ENCODE results near the gene SPACA9.
A peak's percentile ranks its signal among the peaks of the same experiment; 100 is the strongest.

The SPACA9 gene

DNA sequence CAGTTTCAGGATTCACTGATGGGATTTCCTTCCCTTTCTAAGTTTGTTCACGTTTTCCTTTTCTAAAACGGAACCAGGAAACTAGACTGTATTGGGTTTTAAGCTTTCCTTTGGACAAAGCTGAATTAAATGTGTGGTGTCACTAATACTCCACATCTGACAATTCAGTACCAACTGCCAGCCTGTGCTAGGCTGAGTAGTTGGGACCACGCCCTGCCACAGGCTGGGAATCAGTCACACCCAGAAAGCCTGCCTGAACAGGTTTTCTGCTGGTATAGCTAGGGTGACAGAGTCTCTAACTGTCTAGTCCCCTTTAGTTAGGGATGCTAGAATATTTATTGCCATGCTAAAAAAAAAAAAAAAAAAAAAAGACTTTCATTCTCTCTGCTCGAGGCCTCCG lies 15.6 kb downstream of the SPACA9 start:
- no peak for ATAC-seq (ENCODE audit: low read depth)

DNA sequence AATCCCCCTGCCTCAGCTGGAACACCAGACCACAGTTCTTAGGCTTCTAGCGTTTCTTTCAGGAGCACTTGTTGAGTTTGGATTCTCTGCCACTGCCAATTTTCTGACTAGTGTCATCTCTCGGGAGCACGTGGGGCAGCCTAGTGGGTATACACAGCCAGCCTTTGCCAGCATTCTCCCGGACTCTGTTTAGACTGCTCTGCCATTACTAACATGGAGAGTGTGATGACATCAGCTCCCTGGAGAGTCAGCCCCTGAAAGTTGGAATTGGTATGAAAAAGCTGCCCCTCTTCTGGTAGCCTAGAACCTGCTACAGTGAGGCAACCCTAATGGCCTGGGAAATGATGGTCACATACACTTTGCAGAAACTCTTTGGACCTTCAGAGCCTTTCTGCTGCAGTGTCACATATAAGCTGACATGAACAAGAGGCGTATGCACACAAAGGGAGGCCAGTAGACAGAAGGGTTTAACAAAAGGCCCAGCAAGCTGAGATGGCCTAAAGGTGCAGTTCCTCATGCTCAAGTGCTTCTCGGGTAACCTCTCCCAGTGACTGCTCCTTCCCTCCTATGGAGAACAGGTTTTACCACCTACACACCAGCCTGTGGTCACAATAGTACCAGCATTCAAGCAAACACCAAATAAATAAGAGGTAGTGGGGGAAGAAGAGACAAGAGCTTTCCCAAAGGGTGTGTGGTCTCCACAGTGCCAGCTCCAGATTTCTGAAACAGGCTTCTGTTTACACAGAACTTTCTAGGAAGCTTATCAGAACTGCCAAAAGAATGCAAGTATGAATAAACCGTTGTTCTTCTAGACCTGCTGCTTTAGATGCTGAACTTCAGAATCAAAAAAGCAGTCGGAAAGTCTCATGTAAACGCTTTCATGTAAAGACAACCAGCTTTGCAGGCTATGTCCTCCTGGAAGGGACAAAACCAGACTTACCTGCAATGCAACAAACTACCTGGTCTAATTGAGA lies 16.5 kb downstream of the SPACA9 start:
- ATAC-seq (ENCODE audit: low read depth) = no peak
- peaks cover 16% of the 10 kb centered on the region for H3K36me3 Mint-ChIP-seq
- no peak for DNase-seq (ENCODE audit: low spot score in 2 of 2)
- H3K27me3 Mint-ChIP-seq = no peaks in the 10 kb centered on the region
- H3K4me1 Mint-ChIP-seq = no peaks in the 10 kb centered on the region
- no peaks in the 10 kb centered on the region for H3K9me3 Mint-ChIP-seq
- H3K4me3 Mint-ChIP-seq = no peak overlapping the region
- no peak overlapping the region for H3K27ac Mint-ChIP-seq

More for the DNA sequence above, 15.6 kb downstream of the SPACA9 start:
- no peaks in the 10 kb centered on the region for H3K27me3 Mint-ChIP-seq
- no peaks in the 10 kb centered on the region for H3K9me3 Mint-ChIP-seq
- no peak for DNase-seq (ENCODE audit: low spot score in 2 of 2)
- H3K4me3 Mint-ChIP-seq = no peak overlapping the region
- H3K36me3 Mint-ChIP-seq = peaks cover 16% of the 10 kb centered on the region
- H3K27ac Mint-ChIP-seq = no peak overlapping the region
- no peaks in the 10 kb centered on the region for H3K4me1 Mint-ChIP-seq

DNA sequence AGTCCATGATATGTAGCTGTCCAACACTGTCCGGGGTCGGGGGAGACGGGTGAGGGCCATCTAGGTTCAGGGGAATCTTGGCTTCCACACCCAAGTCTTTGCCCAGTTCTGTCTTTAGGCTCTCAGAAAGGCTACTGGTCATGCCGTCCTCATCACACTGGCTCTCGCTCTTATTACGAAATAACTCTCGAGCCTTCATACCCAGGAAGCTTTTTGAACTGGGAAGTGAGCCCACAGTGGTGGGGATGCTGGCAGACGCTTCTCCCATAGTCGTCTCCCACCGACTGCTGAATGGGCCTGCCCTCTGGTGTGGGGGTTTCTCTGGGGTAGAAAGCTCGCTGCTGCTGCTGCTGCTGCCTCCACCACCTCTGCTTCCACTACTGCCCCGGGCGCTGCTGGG lies 17.6 kb downstream of the SPACA9 start:
- no peaks in the 10 kb centered on the region for H3K9me3 Mint-ChIP-seq

DNA sequence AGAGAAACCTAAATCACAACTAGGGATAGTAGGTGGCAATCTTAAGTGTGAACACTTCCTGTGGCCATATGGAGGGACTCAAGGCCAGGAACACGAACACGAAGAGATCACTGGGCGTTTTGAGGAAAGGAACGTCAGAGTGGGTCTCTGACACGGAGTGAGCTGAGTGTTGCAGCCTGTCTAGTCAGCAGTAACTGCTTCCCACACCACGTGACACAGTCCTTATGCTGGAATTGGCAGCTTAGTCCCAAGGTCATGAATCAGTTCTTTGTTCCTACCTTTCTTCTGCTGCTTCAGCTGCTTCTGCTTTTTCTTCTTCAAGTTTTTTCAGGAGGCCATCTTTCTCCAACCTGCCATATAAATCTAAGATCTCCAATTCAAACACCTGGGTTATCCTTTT lies 18.2 kb downstream of the SPACA9 start:
- Mint-ChIP-seq H3K27ac (no peak overlapping the region), H3K36me3 (peaks cover 21% of the 10 kb centered on the region), H3K9me3 (no peaks in the 10 kb centered on the region), H3K27me3 (no peaks in the 10 kb centered on the region), H3K4me3 (no peak overlapping the region), H3K4me1 (no peaks in the 10 kb centered on the region)
- DNase-seq (ENCODE audit: low spot score in 2 of 2) = no peak
- no peak for ATAC-seq (ENCODE audit: low read depth)

More for the DNA sequence above, 17.6 kb downstream of the SPACA9 start:
- Mint-ChIP-seq H3K4me3 (no peak overlapping the region), H3K27me3 (no peaks in the 10 kb centered on the region), H3K27ac (no peak overlapping the region), H3K36me3 (peaks cover 21% of the 10 kb centered on the region), H3K4me1 (no peaks in the 10 kb centered on the region)
- no peak for ATAC-seq (ENCODE audit: low read depth)
- DNase-seq (ENCODE audit: low spot score in 2 of 2) = no peak

DNA sequence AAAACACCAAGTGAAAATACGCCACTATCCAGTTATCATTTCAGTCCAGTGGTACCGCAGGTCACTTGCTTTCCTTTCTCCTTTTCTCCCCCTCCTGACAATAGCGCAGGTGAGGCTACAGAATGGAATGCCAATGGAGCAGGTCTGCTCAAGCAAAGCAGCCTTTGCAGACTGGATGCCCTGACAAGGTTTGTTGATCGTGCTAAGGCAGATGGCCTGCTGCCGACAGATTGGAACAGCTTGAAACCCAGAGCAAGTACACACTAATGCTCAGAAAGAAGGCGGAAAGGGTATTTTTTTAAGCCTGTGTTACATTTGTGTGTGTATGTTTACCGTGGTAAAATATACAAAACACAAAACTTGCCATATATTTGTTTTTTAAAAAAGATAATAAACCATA lies 19.4 kb downstream of the SPACA9 start:
- Mint-ChIP-seq H3K27me3 (no peaks in the 10 kb centered on the region), H3K27ac (no peak overlapping the region), H3K9me3 (no peaks in the 10 kb centered on the region), H3K36me3 (peaks cover 24% of the 10 kb centered on the region), H3K4me1 (no peaks in the 10 kb centered on the region), H3K4me3 (no peak overlapping the region)
- DNase-seq (ENCODE audit: low spot score in 2 of 2) (no peak), ATAC-seq (ENCODE audit: low read depth) (no peak)

DNA sequence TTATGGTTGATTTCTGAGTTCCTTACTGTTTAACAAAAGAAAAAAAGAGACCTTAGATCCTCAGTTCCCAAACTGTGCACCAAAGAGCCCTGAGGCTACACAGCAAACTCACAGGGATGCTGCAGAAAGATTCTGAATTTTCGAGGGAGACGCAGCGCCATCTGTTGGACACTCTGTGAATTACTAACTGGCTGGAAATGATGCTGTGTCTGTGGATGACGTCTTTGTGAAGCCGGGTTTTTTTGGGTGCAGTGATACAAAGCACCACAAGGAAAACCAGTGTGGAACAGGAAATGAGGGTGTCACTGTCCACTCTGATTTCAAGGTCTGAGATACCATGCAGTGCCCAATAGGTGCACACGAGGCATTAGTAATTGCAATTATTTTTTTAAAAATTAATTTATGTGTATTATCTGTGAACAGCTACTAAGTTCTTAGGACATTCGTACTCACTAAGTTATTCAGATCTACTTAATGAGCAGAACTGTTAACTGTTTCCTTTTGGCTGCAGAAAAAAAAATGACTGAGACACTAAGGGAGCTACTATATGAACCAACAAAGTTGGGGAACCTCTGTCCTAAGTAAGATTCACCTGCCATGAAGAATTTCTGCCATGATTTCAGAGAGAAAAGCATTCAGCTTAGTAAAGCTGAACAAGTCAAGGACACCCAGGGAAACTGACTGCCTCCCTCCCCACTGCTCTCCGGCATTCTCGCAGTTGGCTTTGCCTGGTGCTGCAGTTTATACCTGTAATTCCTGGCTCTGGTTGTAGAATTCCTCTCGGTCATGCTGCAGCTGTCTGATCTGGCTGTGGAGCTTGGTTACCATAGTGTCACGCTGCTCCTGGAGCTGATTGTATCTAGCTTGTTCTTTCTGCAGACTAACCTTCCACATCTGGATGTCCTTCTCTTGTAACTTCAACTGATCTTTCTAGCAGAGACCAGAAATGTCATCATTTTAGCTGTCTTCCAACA lies 23.4 kb downstream of the SPACA9 start:
- ATAC-seq (ENCODE audit: low read depth) (peak; percentile 99), DNase-seq (ENCODE audit: low spot score in 2 of 2) (peak; percentile 82 to 86)
- H3K27ac Mint-ChIP-seq = peak overlapping the region; percentile 59
- no peak overlapping the region for H3K4me3 Mint-ChIP-seq
- no peaks in the 10 kb centered on the region for H3K27me3 Mint-ChIP-seq
- peaks cover 24% of the 10 kb centered on the region for H3K36me3 Mint-ChIP-seq
- H3K9me3 Mint-ChIP-seq = no peaks in the 10 kb centered on the region
- H3K4me1 Mint-ChIP-seq = no peaks in the 10 kb centered on the region

DNA sequence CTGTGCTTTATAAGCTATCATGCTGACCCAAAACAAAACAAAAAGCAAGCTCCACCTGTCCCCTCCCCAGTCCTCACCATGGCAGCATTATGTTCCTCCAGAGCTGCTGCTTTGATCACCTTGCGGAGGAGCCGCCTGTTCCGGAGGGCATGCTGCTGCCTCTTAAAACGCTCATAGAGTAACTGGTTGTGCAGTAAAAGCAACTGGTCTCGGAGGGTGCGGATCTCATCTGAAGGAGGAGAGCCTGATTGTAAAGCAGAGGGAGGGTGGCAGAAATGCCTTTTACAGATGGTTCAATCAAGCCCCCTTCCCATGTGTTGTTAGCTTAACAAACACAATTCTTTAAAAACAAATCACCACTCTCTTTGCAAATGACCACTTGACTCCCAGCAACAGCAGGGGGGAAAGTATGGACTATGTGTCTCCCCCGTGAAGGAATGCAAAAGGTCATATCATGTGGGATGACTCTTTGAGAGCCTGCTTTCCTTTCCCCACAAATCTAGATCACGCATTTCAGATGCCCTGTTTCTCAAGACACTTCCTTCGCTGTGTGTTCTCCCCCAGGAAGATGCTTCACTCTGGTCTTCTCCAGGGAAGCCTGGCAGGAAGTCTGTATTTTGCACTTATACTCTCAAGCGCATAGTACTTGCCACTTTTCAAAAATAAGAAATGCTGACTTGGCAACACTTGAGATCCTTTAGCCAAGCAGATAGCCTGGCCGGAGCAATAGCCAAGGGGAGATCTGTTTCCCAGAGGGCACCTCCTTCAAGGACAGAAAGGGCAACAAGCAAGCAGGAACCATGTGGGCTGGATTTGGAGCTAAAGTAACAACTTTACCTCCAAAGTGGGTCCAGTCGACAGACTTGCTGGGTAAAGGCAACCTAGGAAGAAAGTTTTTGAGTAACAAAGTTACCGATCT lies 25.1 kb downstream of the SPACA9 start:
- no peak overlapping the region for H3K4me3 Mint-ChIP-seq
- peaks cover 17% of the 10 kb centered on the region for H3K36me3 Mint-ChIP-seq

DNA sequence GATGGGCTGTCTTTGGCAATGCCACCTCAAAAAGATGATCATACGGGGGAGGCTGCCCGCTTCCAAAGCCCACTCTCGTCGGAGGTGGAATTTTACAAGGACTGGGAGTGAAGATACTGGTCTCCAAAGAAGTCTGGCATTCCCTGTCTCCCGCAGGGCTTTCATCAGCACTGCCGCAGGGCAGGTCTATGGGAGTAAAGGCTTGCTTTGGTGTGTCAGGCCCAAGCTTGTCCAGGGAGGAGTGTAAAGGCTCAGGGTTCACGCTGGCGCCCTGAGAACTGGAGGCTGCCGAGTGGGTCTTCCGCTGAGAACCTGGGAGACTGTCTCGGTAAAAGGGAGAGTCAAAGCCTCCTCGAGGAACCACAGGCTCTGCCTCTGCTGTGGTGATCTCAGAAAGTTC lies 27.0 kb downstream of the SPACA9 start:
- H3K9me3 Mint-ChIP-seq = no peaks in the 10 kb centered on the region
- H3K4me1 Mint-ChIP-seq = no peaks in the 10 kb centered on the region
- H3K27me3 Mint-ChIP-seq = no peaks in the 10 kb centered on the region
- H3K27ac Mint-ChIP-seq = no peak overlapping the region
- H3K4me3 Mint-ChIP-seq = no peak overlapping the region
- ATAC-seq (ENCODE audit: low read depth) (no peak), DNase-seq (ENCODE audit: low spot score in 2 of 2) (no peak)
- H3K36me3 Mint-ChIP-seq = peaks cover 19% of the 10 kb centered on the region

More for the DNA sequence above, 25.1 kb downstream of the SPACA9 start:
- ATAC-seq (ENCODE audit: low read depth) (no peak), DNase-seq (ENCODE audit: low spot score in 2 of 2) (no peak)
- no peak overlapping the region for H3K27ac Mint-ChIP-seq
- H3K4me1 Mint-ChIP-seq = no peaks in the 10 kb centered on the region
- no peaks in the 10 kb centered on the region for H3K27me3 Mint-ChIP-seq
- no peaks in the 10 kb centered on the region for H3K9me3 Mint-ChIP-seq

DNA sequence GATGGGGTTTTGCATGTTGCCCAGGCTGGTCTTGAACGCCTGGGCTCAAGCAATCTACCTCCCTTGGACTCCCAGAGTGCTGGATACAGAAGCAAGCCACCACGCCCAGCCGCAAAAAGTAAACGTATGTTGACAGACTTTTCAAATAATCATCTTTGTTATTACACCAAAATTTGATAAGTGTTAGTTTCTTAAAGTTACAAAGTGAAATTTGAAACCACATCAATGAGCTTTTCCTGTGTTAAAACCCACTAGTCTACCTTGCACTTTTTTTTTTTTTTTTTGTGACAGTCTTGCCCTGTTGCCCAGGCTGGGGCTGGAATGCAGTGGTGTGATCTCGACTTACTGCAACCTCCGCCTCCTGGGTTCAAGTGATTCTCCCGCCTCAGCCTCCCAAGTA lies 29.9 kb downstream of the SPACA9 start:
- Mint-ChIP-seq H3K4me3 (no peak overlapping the region), H3K36me3 (peaks cover 23% of the 10 kb centered on the region), H3K27ac (no peak overlapping the region), H3K4me1 (no peaks in the 10 kb centered on the region), H3K27me3 (no peaks in the 10 kb centered on the region), H3K9me3 (no peaks in the 10 kb centered on the region)
- no peak for DNase-seq (ENCODE audit: low spot score in 2 of 2)
- ATAC-seq (ENCODE audit: low read depth) = no peak

DNA sequence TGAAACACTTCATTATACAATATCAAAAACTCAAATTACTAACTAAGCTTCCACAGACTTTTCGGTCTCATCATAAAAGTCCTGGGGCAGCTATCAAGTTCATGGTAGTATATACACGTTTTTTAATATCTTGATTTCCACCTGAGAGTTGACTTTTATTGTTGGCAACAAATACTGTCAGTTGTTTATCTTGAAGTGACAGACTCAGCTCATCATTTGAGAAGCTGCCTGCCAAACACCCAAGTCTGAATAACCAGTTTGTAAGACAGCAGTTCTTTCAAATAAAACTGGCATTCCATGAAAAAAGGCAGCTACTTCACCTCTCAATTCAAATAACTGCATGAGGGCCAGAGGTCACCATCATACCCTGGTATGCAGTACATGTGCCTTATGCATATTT lies 30.6 kb downstream of the SPACA9 start:
- H3K4me3 Mint-ChIP-seq = no peak overlapping the region
- no peak for DNase-seq (ENCODE audit: low spot score in 2 of 2)
- peaks cover 19% of the 10 kb centered on the region for H3K36me3 Mint-ChIP-seq
- H3K27me3 Mint-ChIP-seq = no peaks in the 10 kb centered on the region
- no peak overlapping the region for H3K27ac Mint-ChIP-seq
- no peaks in the 10 kb centered on the region for H3K9me3 Mint-ChIP-seq
- no peaks in the 10 kb centered on the region for H3K4me1 Mint-ChIP-seq
- ATAC-seq (ENCODE audit: low read depth) = no peak

DNA sequence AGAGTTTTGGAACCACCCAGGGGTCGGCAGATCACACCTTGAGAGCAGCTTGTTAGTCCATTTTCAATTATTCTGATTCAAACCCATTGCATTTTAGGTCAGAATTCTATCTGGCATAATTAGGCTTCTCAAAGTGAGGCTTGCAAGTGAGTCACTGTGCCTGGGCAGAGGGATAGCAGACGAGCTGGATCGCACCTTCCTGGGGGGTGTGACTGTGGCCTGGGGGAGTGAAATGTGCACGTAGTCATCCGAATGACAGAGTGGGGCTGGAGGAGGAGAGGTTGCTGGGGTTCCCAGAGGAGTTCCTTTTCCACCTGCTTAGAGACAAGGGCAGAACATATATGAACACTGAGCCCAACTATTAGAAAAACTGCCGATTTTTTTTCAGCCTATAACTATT lies 31.7 kb downstream of the SPACA9 start:
- Mint-ChIP-seq H3K9me3 (no peaks in the 10 kb centered on the region), H3K27ac (no peak overlapping the region), H3K4me3 (no peak overlapping the region), H3K4me1 (no peaks in the 10 kb centered on the region), H3K36me3 (peaks cover 24% of the 10 kb centered on the region), H3K27me3 (no peaks in the 10 kb centered on the region)
- ATAC-seq (ENCODE audit: low read depth) (no peak), DNase-seq (ENCODE audit: low spot score in 2 of 2) (no peak)

DNA sequence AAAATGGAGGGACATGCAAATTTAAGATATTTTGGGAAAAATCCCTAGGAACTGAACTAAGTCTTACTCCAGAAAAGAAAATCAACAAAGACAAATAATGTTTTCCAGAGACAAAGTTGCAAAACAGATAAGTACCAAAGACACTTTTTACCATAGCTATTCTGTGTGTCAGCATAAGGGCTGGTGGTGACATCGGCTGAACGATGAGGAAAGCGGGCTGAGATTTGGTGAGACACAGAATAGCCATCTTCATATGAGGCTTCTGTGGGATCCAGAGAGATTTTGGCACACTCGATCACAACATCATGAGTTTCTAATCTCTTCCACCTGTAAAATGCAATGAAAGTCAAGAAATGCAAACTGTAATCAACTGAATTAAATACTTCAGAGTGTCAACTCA lies 33.4 kb downstream of the SPACA9 start:
- H3K36me3 Mint-ChIP-seq = peaks cover 28% of the 10 kb centered on the region
- no peaks in the 10 kb centered on the region for H3K27me3 Mint-ChIP-seq
- DNase-seq (ENCODE audit: low spot score in 2 of 2) (no peak), ATAC-seq (ENCODE audit: low read depth) (no peak)
- no peaks in the 10 kb centered on the region for H3K4me1 Mint-ChIP-seq
- no peak overlapping the region for H3K27ac Mint-ChIP-seq
- H3K9me3 Mint-ChIP-seq = no peaks in the 10 kb centered on the region
- H3K4me3 Mint-ChIP-seq = no peak overlapping the region

DNA sequence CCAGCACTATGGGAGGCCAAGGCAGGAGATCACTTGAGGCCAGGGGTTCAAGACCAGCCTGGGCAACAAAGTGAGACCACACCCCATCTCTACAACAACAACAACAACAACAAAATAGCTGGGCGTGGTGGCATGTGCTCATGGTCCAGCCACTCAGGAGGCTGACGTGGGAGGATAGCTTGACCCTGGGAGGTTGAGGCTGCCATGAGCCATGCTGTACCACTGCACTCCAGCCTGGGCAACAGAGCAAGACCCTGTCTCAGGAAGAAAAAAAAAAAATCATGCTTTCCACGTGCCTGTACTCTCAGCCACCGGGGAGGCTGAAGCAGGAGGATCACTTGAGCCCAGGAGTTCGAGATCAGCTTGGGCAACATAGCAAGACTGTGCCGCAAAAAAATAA lies 36.2 kb downstream of the SPACA9 start:
- Mint-ChIP-seq H3K36me3 (peaks cover 51% of the 10 kb centered on the region), H3K4me1 (no peaks in the 10 kb centered on the region), H3K4me3 (no peak overlapping the region), H3K9me3 (peaks cover 3% of the 10 kb centered on the region), H3K27me3 (no peaks in the 10 kb centered on the region), H3K27ac (no peak overlapping the region)
- DNase-seq (ENCODE audit: low spot score in 2 of 2) (no peak), ATAC-seq (ENCODE audit: low read depth) (no peak)

All from memory B cell (primary cell).